GM12878 (cell line): ENCODE measurements around the gene DDAH1. TPM values are rescaled to one million over a fixed set of nuclear protein-coding genes. Genes with fewer than 3 reads are reported as not detected.

Experiments used
- ATAC-seq: fragments of 200-7000 bp; cut with Tn5 transposase; 3 replicates; pipeline ENCODE4 v1.9.1; 2020; ENCODE audit warnings: mild to moderate bottlenecking, moderate library complexity
- BruUV-seq: library from RNA; stranded (reverse); fragments of 400-500 nt; replicated peaks from 2 replicates; lab custom pipeline; 2021; lab: Mats Ljungman, UMichigan
- CTCF ChIA-PET: fragments of 300-600 bp; sonication (Branson Sonifier 250); formaldehyde crosslinking; extraction: SDS; loops from one replicate; lab custom pipeline; 2021; ENCODE audit warnings: inconsistent platforms; lab: Yijun Ruan, JAX
- POLR2A ChIA-PET: fragments of 350-600 bp; formaldehyde crosslinking; extraction: SDS; loops from one replicate; lab custom pipeline; 2021; ENCODE audit warnings: inconsistent platforms; lab: Charles Lee
- RAD21 ChIA-PET: fragments of 300-600 bp; sonication (Branson Sonifier 250); formaldehyde crosslinking; loops from one replicate; lab custom pipeline; 2023; ENCODE audit warnings: antibody characterized with exemption; ENCODE audit not compliant: unreplicated experiment; lab: Charles Lee
- SMC1A ChIA-PET: fragments of 300-600 bp; sonication (Branson Sonifier 250); formaldehyde crosslinking; loops from one replicate; lab custom pipeline; 2023; ENCODE audit not compliant: unreplicated experiment, uncharacterized antibody; lab: Charles Lee
- DNase-seq: peaks from one replicate; pipeline ENCODE4 v3.0.0-alpha.2; 2011; ENCODE audit warnings: low read depth, low spot score
- FAIRE-seq: peaks from 3 replicates; lab custom pipeline; 2011; peaks lifted over from hg19 to GRCh38; lab: Jason Lieb, UNC
- H2AFZ ChIP-seq: 2 replicates; pipeline ENCODE4 v1.6.0; 2011; ENCODE audit warnings: low read depth, low read length, control low read depth; ENCODE audit not compliant: control insufficient read depth
- H3K27ac ChIP-seq: 2 replicates; pipeline ENCODE4 v1.5.1; 2011; ENCODE audit warnings: control low read depth; ENCODE audit not compliant: control insufficient read depth, insufficient read depth
- H3K27me3 ChIP-seq, 2 experiments: replicated peaks in 1 of 2; 2 replicates each; pipeline versions ENCODE4 v1.6.0 to v1.6.1; 2011; ENCODE audit warnings: low read length in 1 of 2; ENCODE audit not compliant: control insufficient read depth in 2 of 2, insufficient read depth in 2 of 2
- H3K36me3 ChIP-seq, 2 experiments: 2 replicates each; pipeline ENCODE4 v1.5.1; 2011; ENCODE audit warnings: low read length in 1 of 2; ENCODE audit not compliant: control insufficient read depth in 2 of 2, insufficient read depth in 2 of 2
- H3K4me1 ChIP-seq: 2 replicates; pipeline ENCODE4 v1.6.1; 2011; ENCODE audit warnings: mild to moderate bottlenecking, low read length, moderate library complexity, mixed read lengths; ENCODE audit not compliant: control insufficient read depth, insufficient read depth
- H3K4me2 ChIP-seq: 2 replicates; pipeline ENCODE4 v1.6.0; 2011; ENCODE audit warnings: control low read depth; ENCODE audit not compliant: control insufficient read depth, insufficient read depth
- H3K4me3 ChIP-seq: fragments of 200-600 bp; sonication (generic); 2 replicates; pipeline ENCODE4 v1.5.1; 2016
- H3K79me2 ChIP-seq: 2 replicates; pipeline ENCODE4 v1.6.0; 2011; ENCODE audit warnings: low read length; ENCODE audit not compliant: control insufficient read depth, insufficient read depth
- H3K9ac ChIP-seq: 2 replicates; pipeline ENCODE4 v1.8.0; 2011; ENCODE audit warnings: low read length, control low read depth, mixed read lengths; ENCODE audit not compliant: control insufficient read depth, insufficient read depth
- H3K9me3 ChIP-seq: replicated peaks from 3 replicates; pipeline ENCODE4 v1.5.1; 2011; ENCODE audit warnings: mild to moderate bottlenecking, low read length; ENCODE audit not compliant: control insufficient read depth, insufficient read depth
- H4K20me1 ChIP-seq: 2 replicates; pipeline ENCODE4 v1.6.0; 2011; ENCODE audit not compliant: control insufficient read depth, insufficient read depth
- CEBPZ ChIP-seq: fragments of 150-350 bp; IDR thresholded peaks from 2 replicates; pipeline ENCODE4 v1.6.1; 2016; ENCODE audit warnings: low read depth, low read length
- LARP7 ChIP-seq: fragments of 450-650 bp; IDR thresholded peaks from 2 replicates; pipeline ENCODE4 v1.6.1; 2017; ENCODE audit warnings: mild to moderate bottlenecking
- WGBS: methylation state at CpG from one replicate; pipeline ENCODE4 v1.1.6; 2016; ENCODE audit warnings: low lambda C conversion rate; ENCODE audit not compliant: insufficient replicate concordance, insufficient coverage; ENCODE audit errors: missing lambda C conversion rate; 5-methylcytosine and 5-hydroxymethylcytosine counted together
- in situ Hi-C: fragments of 300-500 bp; cut with MboI; formaldehyde crosslinking; loops from 9 replicates; pipeline ENCODE4 v1.14.3; 2018; ENCODE audit warnings: mixed read lengths
- intact Hi-C: fragments of 100-400 bp; cut with micrococcal nuclease; formaldehyde crosslinking; loops from one replicate; pipeline ENCODE4 v1.14.2; 2022; ENCODE audit not compliant: unreplicated experiment
- polyA plus RNA-seq, 11 experiments: library from polyadenylated mRNA; depleted of rRNA in 4 of 11; unstranded in 6 of 11; stranded (reverse) in 5 of 11; fragments of >200 nt; fragmentation: Nextera tagmentation in 4 of 11; fragmentation: Illumina TruSeq in 1 of 11; extraction: Ambion mirVana in 4 of 11; extraction: Trizol in 1 of 11; gene quantifications; 1 replicate in 1 of 11; 2 replicates in 10 of 11; pipeline versions ENCODE4 v1.2.1 to v1.2.3, GENCODE V29; 2011 to 2016; ENCODE audit warnings: inconsistent platforms in 2 of 11, missing spikeins in 2 of 11, low read depth in 1 of 11
- total RNA-seq, 4 experiments: library from RNA; depleted of rRNA in 3 of 4; stranded (reverse); fragments of >200 nt in 3 of 4; fragmentation: Illumina TruSeq in 1 of 4; extraction: Trizol in 1 of 4; gene quantifications; 2 replicates each; pipeline versions ENCODE4 v1.2.1 to v1.2.3, GENCODE V29; 2013 to 2021
- TF ChIP-seq, protein P1 (sequence below): IDR thresholded peaks from 2 replicates; pipeline ENCODE4 v1.6.1; 2011; ENCODE audit warnings: mild to moderate bottlenecking, low read depth, low read length, moderate library complexity; ENCODE audit not compliant: insufficient replicate concordance

The DDAH1 gene
- total and polyA plus RNA-seq, 10 of the 15 experiments (the other 5 are each of a cell fraction or from before 2014, with no cell fraction given), result 0.07 to 0.88 (median 0.27) TPM; not detected in 6

- ChIA-PET CTCF (no interaction called here), RAD21 (no interaction called here), POLR2A (no interaction called here), SMC1A (no interaction called here)
- Histone ChIP-seq H3K4me1 (no peaks in the 10 kb centered on the region), H3K36me3 (no peaks in the 10 kb centered on the region), H3K27me3 (no peaks in the 10 kb centered on the region), H3K9ac (no peak overlapping the region), H3K79me2 (no peaks in the 10 kb centered on the region), H4K20me1 (no peaks in the 10 kb centered on the region), H3K4me3 (no peak overlapping the region), H3K9me3 (no peaks in the 10 kb centered on the region), H3K4me2 (no peak overlapping the region), H2AFZ (no peak overlapping the region), H3K27ac (no peak overlapping the region)
- TF ChIP-seq, protein P1, sequence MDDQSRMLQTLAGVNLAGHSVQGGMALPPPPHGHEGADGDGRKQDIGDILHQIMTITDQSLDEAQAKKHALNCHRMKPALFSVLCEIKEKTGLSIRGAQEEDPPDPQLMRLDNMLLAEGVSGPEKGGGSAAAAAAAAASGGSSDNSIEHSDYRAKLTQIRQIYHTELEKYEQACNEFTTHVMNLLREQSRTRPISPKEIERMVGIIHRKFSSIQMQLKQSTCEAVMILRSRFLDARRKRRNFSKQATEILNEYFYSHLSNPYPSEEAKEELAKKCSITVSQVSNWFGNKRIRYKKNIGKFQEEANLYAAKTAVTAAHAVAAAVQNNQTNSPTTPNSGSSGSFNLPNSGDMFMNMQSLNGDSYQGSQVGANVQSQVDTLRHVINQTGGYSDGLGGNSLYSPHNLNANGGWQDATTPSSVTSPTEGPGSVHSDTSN, result no peak
- TF ChIP-seq LARP7, result no peak
- TF ChIP-seq CEBPZ, result no peak
- in situ Hi-C loops (no loop called here), intact Hi-C loops (no loop called here)
- ATAC-seq (no peak), DNase-seq (no peak), FAIRE-seq (no peak)
- 0% methylated on average over 2 of the region's 2 CpGs for WGBS
- no TSS peak for BruUV-seq
Measured at GRCh38 chr1:85387781-85388180, 77.2 kb downstream of the DDAH1 start.
